Liver (tissue), 9 donors: Measurements from ENCODE around the gene SCN4A. TPM values are rescaled to one million over a fixed set of nuclear protein-coding genes. Genes with fewer than 3 reads are reported as not detected.
"Not testable (repeated sequence)": the region's sequence is repeated elsewhere in the genome, so short reads cannot be mapped to it uniquely, and the experiment has no call there.

Experiments used
- DNase-seq: peaks from one replicate; pipeline ENCODE4 v3.0.0-alpha.2; 2017; ENCODE audit warnings: low spot score
- H3K27ac ChIP-seq, 2 donors: one replicate each; pipeline ENCODE4 v1.7.0; 2013; ENCODE audit warnings: inconsistent platforms in 2 of 2, low read length in 2 of 2, control low read depth in 1 of 2, low read depth in 1 of 2, mild to moderate bottlenecking in 1 of 2
- H3K27me3 ChIP-seq, 4 donors: one replicate each; pipeline versions ENCODE4 v1.6.1 to v1.7.0; 2013; ENCODE audit warnings: low read length in 3 of 4, inconsistent platforms in 1 of 4, mild to moderate bottlenecking in 1 of 4, moderate library complexity in 1 of 4; ENCODE audit not compliant: control insufficient read depth in 4 of 4, insufficient read depth in 4 of 4
- H3K36me3 ChIP-seq, 4 donors: one replicate each; pipeline versions ENCODE4 v1.6.1 to v1.7.0; 2013; ENCODE audit warnings: low read length in 3 of 4, mild to moderate bottlenecking in 3 of 4, low read depth in 1 of 4, moderate library complexity in 1 of 4; ENCODE audit not compliant: control insufficient read depth in 4 of 4, insufficient read depth in 3 of 4
- H3K4me1 ChIP-seq, 4 donors: one replicate each; pipeline versions ENCODE4 v1.6.1 to v1.7.0; 2013; ENCODE audit warnings: low read length in 3 of 4, mild to moderate bottlenecking in 3 of 4, moderate library complexity in 1 of 4; ENCODE audit not compliant: control insufficient read depth in 4 of 4, insufficient read depth in 4 of 4
- H3K4me3 ChIP-seq, 3 donors: one replicate each; pipeline versions ENCODE4 v1.6.1 to v1.7.0; 2013; ENCODE audit warnings: low read length in 3 of 3, control low read depth in 1 of 3, low read depth in 1 of 3, mild to moderate bottlenecking in 1 of 3
- H3K9ac ChIP-seq, 2 donors: one replicate each; pipeline ENCODE4 v1.7.0; 2013; ENCODE audit warnings: low read length in 2 of 2, mild to moderate bottlenecking in 2 of 2, moderate library complexity in 2 of 2, control low read depth in 1 of 2, low read depth in 1 of 2
- H3K9me3 ChIP-seq, 4 donors: one replicate each; pipeline versions ENCODE4 v1.6.1 to v1.7.0; 2013; ENCODE audit warnings: low read length in 3 of 4; ENCODE audit not compliant: control insufficient read depth in 4 of 4
- ATF3 ChIP-seq: IDR thresholded peaks from 2 replicates; pipeline ENCODE4 v1.6.1; 2016; ENCODE audit warnings: antibody characterized with exemption
- CTCF ChIP-seq: fragments of 150-350 bp; IDR thresholded peaks from 2 replicates; pipeline ENCODE4 v1.5.1; 2017; ENCODE audit warnings: improper control_type of control experiment, low read depth, low read length; ENCODE audit not compliant: missing input control
- FOXA1 ChIP-seq: IDR thresholded peaks from 2 replicates; pipeline ENCODE4 v1.6.1; 2016; ENCODE audit warnings: antibody characterized with exemption
- HNF4G ChIP-seq: IDR thresholded peaks from 2 replicates; pipeline ENCODE4 v1.6.1; 2016; ENCODE audit warnings: antibody characterized with exemption
- JUND ChIP-seq, 2 donors: IDR thresholded peaks; 2 replicates each; pipeline ENCODE4 v1.6.1; 2016; ENCODE audit warnings: antibody characterized with exemption in 2 of 2
- NR2F2 ChIP-seq: IDR thresholded peaks from 2 replicates; pipeline ENCODE4 v1.6.1; 2016; ENCODE audit warnings: antibody characterized with exemption
- RXRA ChIP-seq, 2 donors: IDR thresholded peaks; 2 replicates each; pipeline ENCODE4 v1.6.1; 2017 to 2018; ENCODE audit warnings: antibody characterized with exemption in 2 of 2, mild to moderate bottlenecking in 1 of 2
- SP1 ChIP-seq: IDR thresholded peaks from 2 replicates; pipeline ENCODE4 v1.6.1; 2018; ENCODE audit warnings: antibody characterized with exemption, mild to moderate bottlenecking
- ZBTB33 ChIP-seq: IDR thresholded peaks from 2 replicates; pipeline ENCODE4 v1.6.1; 2016; ENCODE audit warnings: antibody characterized with exemption
- WGBS: extraction: QIAGEN DNeasy Blood & Tissue Kit; methylation state at CpG from one replicate; pipeline ENCODE4 v1.1.7; 2013; 5-methylcytosine and 5-hydroxymethylcytosine counted together
- polyA plus RNA-seq, 2 donors: library from polyadenylated mRNA; stranded (reverse) in 1 of 2; unstranded in 1 of 2; fragments of 200-250 nt in 1 of 2; fragments of >200 nt in 1 of 2; fragmentation: Nextera tagmentation in 1 of 2; extraction: Ambion mirVana in 1 of 2; gene quantifications; one replicate each; pipeline versions ENCODE4 v1.2.1 to v1.2.3, GENCODE V29; 2013 to 2015
- total RNA-seq, 2 donors: library from RNA; depleted of rRNA; stranded (reverse); fragments of >200 nt; gene quantifications; one replicate each; pipeline ENCODE4 v1.2.3, GENCODE V29; 2014
- donor health status: healthy.
- donor health status: healthy.
- donor health status: healthy.
- donor health status: healthy.
- donor health status: healthy.

SCN4A gene
- total and polyA plus RNA-seq, 4 donors = 0.04 to 1.3 (median 0.43) TPM

GRCh38 chr17:63910096-63910495, 62.6 kb downstream of the SCN4A start:
- no peak for DNase-seq
- Histone ChIP-seq H3K27me3 (no peaks in the 10 kb centered on the region), H3K27ac (no peak overlapping the region), H3K36me3 (no peaks in the 10 kb centered on the region), H3K4me3 (no peak overlapping the region), H3K9me3 (no peaks in the 10 kb centered on the region), H3K9ac (no peak overlapping the region), H3K4me1 (no peaks in the 10 kb centered on the region)
- TF ChIP-seq JUND (IDR thresholded peaks at IDR 0.05) (no peak), ZBTB33 (no peak), SP1 (no peak), RXRA (IDR thresholded peaks at IDR 0.05) (no peak), CTCF (no peak), FOXA1 (no peak), NR2F2 (no peak), HNF4G (no peak), ATF3 (no peak)
- WGBS = 83% methylated on average over 14 of the region's 14 CpGs

- H3K27me3 ChIP-seq, H3K9me3 ChIP-seq, H3K36me3 ChIP-seq, H3K4me1 ChIP-seq, H3K4me3 ChIP-seq, H3K9ac ChIP-seq, DNase-seq, H3K27ac ChIP-seq: not testable (repeated sequence)
- WGBS = 88% methylated on average over 10 of the region's 10 CpGs
Measured at GRCh38 chr17:63909586-63909985, 63.1 kb downstream of the SCN4A start.

- WGBS = 63% methylated on average over 11 of the region's 12 CpGs
- H3K36me3 ChIP-seq, H3K4me3 ChIP-seq, H3K27ac ChIP-seq, H3K9ac ChIP-seq, H3K27me3 ChIP-seq, DNase-seq, H3K9me3 ChIP-seq, H3K4me1 ChIP-seq: not testable (repeated sequence)
Measured at GRCh38 chr17:63907161-63907778, 65.4 kb downstream of the SCN4A start.

GRCh38 chr17:63904796-63905195, 67.9 kb downstream of the SCN4A start:
- WGBS = 93% methylated on average over 8 of the region's 8 CpGs
- H3K4me3 ChIP-seq, H3K27ac ChIP-seq, H3K27me3 ChIP-seq, H3K9me3 ChIP-seq, H3K36me3 ChIP-seq, DNase-seq, H3K4me1 ChIP-seq, H3K9ac ChIP-seq: not testable (repeated sequence)
